HT1080 (cell line): ENCODE results near the gene FADS2. TPM values are rescaled to one million over a fixed set of nuclear protein-coding genes. Genes with fewer than 3 reads are reported as not detected.
A peak's percentile ranks its signal among the peaks of the same experiment; 100 is the strongest.

Source experiments
- DNase-seq: peaks from one replicate; pipeline ENCODE4 v3.0.0-alpha.2; 2015; ENCODE audit warnings: low read depth
- total RNA-seq: library from RNA; depleted of rRNA; stranded (reverse); fragments of >200 nt; shearing (Covaris generic); gene quantifications from 2 replicates; pipeline ENCODE4 v1.2.3, GENCODE V29; 2014

FADS2 gene
- total RNA-seq, 1 experiment from 2014 or later = 125 TPM

DNA sequence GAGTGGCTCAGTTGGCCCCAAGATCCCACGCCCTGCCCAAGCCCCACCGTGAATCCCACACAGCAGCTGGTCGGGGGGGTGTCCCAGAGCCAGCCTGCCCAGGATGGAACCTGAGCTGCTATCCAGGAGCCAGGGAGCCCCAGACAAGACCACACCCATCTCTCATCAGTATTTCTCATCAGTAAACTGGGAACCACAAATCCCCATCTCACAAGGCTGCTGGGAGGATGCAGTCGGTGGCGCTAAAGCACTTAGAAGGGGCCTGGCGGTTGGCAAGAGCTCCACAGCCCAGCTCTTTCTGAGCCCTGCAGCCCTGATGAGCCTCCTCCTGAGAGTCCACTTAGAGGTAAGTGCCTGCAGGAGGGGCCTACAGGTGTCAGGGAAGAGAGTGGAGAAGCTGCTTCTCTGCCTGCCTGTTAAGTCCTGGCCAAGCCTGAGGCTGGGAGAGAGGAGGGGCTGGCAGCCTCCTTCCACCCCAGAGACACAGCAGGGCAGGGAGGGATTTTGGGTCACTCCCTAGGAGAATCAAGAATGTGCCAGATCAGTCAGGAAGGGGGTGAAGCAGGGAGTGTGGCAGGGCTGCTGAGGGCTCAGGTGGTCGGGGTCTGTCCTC is 57.2 kb downstream of the FADS2 start:
- DNase-seq = no peak

- DNase-seq = no peak
Observed at GRCh38 chr11:61885784-61886580, 57.9 kb downstream of the FADS2 start.

GRCh38 chr11:61886643-61887042 is 58.5 kb downstream of the FADS2 start:
- DNase-seq = no peak

DNA sequence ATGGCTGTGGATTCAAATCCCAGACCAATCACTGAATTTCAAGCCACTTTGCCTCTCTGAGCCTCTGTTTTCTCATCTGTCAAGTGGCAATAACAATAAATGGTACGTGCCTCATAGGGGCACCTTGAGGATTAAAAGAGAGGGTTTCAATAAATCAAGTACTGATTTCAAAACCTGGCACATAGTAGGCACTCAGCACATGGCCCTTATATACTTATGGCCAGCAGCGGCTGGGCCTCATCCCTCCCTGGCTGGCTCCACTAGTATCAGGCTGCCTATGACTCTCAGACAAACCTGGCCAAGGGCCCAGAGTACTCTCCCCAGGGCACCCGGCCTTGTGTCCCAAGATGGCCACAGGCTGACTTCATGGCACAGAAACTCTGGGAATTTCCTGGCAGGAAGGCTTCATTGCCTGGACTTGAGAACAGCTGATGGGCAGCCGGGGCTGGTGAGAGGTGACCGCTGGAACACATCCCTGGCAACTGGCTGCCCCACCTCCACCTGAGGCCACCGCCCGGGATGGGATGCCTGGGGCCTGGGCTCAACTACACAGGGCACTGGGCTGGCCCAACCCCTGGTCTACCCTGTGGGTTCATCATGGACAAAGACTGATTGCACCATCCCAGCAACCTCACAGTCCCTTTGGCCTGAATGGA is 59.9 kb downstream of the FADS2 start:
- peak; percentile 83 for DNase-seq

DNA sequence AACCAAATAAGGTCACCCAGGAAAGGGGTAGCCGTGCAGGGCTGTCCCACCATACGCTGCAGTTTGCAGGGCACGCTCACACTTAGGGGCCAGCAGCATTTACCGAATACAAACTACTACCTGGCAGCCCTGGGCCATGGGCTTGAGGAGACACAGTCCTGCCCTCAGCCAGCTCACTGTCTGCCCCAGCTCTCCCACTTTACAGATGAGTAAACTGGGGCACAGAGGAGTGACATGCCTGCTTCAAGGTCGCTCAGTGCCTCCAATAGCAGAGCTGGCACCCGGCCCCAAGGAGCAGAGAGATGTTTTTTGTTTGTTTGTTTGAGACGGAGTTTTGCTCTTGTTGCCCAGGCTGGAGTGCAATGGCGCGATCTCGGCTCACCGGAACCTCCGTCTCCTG is 60.5 kb downstream of the FADS2 start:
- no peak for DNase-seq

- DNase-seq = no peak
Observed at GRCh38 chr11:61889831-61890230, 61.7 kb downstream of the FADS2 start.

GRCh38 chr11:61890529-61891330 is 62.6 kb downstream of the FADS2 start:
- peak; percentile 79 for DNase-seq

- DNase-seq = peak; percentile 65
Observed at GRCh38 chr11:61891331-61892084, 63.4 kb downstream of the FADS2 start, which contains the start of gene FADS3. Gene FADS3 (minus strand): TSS chr11:61891545. CDS start chr11:61891381, 164 bp downstream.

DNA sequence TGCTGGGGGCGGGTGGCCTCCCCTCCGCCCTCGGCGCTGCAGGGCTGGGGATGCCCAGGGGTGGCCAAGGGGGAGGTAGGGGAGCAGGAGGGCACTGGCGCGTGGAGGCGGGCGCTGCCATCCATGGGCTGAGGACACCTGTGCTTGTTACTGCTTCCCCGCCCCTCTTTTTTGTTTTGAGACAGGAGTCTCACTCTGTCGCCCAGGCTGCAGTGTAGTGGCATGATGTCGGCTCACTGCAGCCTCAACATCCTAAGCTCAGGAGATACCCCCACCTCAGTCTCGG is 63.9 kb downstream of the FADS2 start:
- DNase-seq = no peak

- DNase-seq = peak; percentile 61
Observed at GRCh38 chr11:61893981-61894380, 65.9 kb downstream of the FADS2 start.

DNA sequence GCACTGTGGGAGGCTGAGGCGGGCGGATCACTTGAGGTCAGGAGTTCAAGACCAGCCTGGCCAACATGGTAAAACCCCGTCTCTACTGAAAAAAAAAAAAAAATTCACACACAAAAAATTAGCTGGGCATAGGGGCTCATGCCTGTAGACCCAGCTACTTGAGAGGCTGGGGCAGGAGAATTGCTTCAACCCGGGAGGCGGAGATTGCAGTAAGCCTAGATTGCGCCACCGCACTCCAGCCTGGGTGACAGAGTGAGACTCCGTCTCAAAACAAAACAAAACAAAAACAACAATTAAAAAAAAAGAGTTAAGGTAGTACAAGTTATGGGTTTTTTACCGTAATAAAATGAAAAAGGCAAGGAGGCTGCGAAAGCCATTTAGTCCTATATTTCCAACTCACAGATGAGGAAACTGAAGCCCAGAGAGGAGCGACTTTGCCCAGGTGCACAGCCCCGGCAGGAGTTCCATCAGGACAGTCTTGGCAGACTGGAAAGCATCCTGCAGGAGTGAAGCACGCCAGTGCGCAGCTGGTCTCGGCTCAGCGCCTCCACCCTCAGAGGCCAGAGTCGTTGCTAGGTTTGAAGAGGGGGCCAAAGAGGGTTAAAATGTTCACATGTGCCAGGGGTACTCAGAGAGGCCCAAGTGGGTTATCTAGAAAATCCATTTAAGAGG is 67.1 kb downstream of the FADS2 start:
- DNase-seq = no peak

- DNase-seq = no peak
Observed at GRCh38 chr11:61895718-61896059, 67.6 kb downstream of the FADS2 start.

DNA sequence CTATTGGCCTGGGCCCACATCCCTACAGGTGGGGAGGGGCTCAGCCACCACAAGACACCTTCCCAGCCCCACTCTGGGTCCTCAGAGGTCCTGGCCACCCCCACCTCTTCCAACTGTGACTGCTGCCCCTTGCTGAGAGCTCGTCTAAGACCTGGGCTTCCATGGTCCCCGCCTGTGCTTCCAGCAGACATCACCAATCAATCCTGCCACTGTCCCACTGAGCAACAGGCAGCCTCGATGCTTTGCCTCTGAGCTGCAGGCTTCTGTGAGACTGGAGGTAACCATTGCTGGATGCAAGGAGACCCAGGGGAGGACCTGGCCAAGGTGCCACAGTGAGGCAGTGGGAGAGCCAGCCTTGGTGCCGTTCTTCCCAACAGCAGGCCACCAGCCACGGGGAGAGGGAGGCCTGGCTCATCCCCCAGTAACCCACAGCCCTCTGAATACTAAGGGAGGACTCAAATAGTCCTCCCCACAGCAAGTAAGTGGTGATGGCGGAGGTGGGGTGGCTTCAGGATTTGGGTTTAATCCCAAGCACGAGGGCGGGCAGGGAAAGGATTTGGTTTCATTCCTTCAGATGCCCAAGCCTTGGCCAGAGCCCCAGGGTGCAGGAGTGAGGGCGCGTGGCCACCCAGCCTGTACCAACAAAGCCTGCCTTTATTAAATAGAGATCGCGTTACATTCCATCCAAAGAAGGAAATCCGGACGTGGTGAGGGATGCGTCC is 68.7 kb downstream of the FADS2 start:
- no peak for DNase-seq

DNA sequence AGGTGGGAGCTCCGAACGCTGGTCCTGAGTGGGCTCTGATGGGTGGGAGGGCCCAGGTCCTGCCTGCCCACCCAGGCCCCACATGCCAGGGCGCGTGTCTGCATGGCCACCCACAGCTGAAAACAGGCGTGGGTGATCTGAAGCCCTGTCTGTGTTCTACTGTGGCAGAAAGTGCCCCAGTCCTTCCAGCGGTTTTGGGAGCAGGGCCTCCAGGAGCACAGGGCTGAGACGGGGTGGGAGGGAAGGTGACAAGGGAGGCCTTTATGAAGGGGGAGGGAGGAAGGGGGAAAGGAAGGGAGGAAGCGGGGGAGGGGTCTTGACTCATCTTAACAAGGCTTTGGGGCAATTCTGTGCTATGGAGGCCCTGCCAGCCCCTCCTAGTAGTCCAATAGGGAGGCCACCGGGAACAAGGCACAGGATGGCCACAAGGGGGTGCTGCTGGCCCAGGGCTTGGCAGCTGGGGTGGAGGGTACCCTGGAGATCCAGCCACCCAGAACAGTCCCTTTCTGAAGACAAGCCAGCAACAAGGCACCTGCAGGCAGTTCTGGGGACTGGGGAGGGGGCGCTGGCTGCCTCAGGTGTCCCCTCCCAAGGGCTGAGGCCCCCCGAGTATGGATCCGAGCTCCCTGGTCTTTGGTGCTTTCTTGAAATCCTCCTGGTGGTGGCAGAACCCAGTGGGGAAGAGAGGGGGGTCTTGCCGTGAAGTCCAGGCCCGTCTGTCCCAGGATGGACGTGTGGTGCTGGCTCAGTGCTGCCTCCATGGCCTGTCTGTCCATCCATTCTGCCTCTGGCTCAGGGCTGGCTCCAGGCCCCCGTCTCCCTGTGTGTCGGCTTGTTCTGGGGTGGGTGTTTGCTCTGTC is 69.5 kb downstream of the FADS2 start:
- DNase-seq = peak; percentile 60

- DNase-seq = no peak
Observed at GRCh38 chr11:61898247-61898582, 70.1 kb downstream of the FADS2 start.

- peak; percentile 81 for DNase-seq
Observed at GRCh38 chr11:61899146-61899841, 71.2 kb downstream of the FADS2 start.

GRCh38 chr11:61900251-61900650 is 72.2 kb downstream of the FADS2 start:
- DNase-seq = no peak

DNA sequence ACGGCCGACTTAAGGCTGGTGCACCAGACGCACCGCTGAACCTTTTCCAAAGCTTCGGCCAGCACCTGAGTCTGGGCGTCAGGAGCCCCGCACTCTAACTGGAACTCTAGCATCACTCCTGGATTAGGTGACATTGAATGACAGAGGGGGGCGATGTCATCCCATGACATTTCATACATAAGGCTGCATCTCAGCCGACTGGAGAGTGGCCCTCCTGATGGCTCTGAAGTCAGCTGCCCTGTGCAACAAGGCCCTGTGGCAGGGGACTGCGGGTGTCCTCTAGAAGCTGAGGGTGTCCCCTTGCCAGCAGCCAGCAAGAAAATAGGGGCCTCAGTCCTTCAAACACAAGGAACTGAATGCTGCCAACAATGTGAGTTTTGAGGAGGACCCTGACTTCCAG is 73.3 kb downstream of the FADS2 start:
- no peak for DNase-seq
